ENCODE results near the gene PITPNC1. TPM values are rescaled to one million over a fixed set of nuclear protein-coding genes. Genes with fewer than 3 reads are reported as not detected.

The PITPNC1 gene
- total RNA-seq, 1 experiment from 2014 or later, result 23.1 TPM

GRCh38 chr17:67520252-67520906, 143.3 kb downstream of the PITPNC1 start:
- Histone ChIP-seq H3K9ac (ENCODE audit: low read length) (no peak overlapping the region), H4K20me1 (ENCODE audit: low read length) (no peaks in the 10 kb centered on the region), H3K79me2 (ENCODE audit: low read length) (no peaks in the 10 kb centered on the region), H3K4me3 (ENCODE audit: low read length) (no peak overlapping the region), H3K9me3 (ENCODE audit: low read length) (0 out of 2 replicates have a peak, but pooled peaks cover 4% of the 10 kb centered on the region), H3K9me2 (replicated peaks; ENCODE audit: low read length) (no peaks in the 10 kb centered on the region), H3K4me2 (ENCODE audit: low read length) (no peak overlapping the region), H3K36me3 (ENCODE audit: low read depth, low read length) (no peaks in the 10 kb centered on the region), H2AFZ (ENCODE audit: low read length) (no peak overlapping the region), H3K27ac (ENCODE audit: low read length) (peak overlapping the region; percentile 24; the same call in 1 of the 2 replicates), H3K4me1 (ENCODE audit: insufficient read depth, low read length) (peaks cover 14% of the 10 kb centered on the region), H3F3A (ENCODE audit: low read length, unreplicated experiment) (no peaks in the 10 kb centered on the region), H3K27me3 (ENCODE audit: low read length) (no peaks in the 10 kb centered on the region)
- TF ChIP-seq EZH2phosphoT487 (IDR thresholded peaks at IDR 0.05; ENCODE audit: borderline replicate concordance, low read length) (no peak), CTCF (conservative IDR thresholded peaks at IDR 0.05; ENCODE audit: low read depth, low read length) (no peak), EZH2 (IDR thresholded peaks at IDR 0.05; ENCODE audit: low read length, unreplicated experiment) (no peak)
- ChIA-PET POLR2A (ENCODE audit: unreplicated experiment) (no interaction called here), CTCF (no interaction called here)
- DNase-seq, result no peak
- ATAC-seq, result peak; percentile 43
- no TSS peak for BruUV-seq (replicated peaks)
- intact Hi-C loops (cut with micrococcal nuclease), result no loop called here

GRCh38 chr17:67520916-67521774, 144.1 kb downstream of the PITPNC1 start:
- Histone ChIP-seq H3K79me2 (ENCODE audit: low read length) (no peaks in the 10 kb centered on the region), H3K4me1 (ENCODE audit: insufficient read depth, low read length) (peaks cover 14% of the 10 kb centered on the region), H3K9me2 (replicated peaks; ENCODE audit: low read length) (no peaks in the 10 kb centered on the region), H3K9me3 (ENCODE audit: low read length) (0 out of 2 replicates have a peak, but pooled peaks cover 4% of the 10 kb centered on the region), H3K9ac (ENCODE audit: low read length) (no peak overlapping the region), H4K20me1 (ENCODE audit: low read length) (no peaks in the 10 kb centered on the region), H3K4me2 (ENCODE audit: low read length) (no peak overlapping the region), H3F3A (ENCODE audit: low read length, unreplicated experiment) (no peaks in the 10 kb centered on the region), H3K27ac (ENCODE audit: low read length) (peak overlapping the region; percentile 24), H3K27me3 (ENCODE audit: low read length) (no peaks in the 10 kb centered on the region), H3K36me3 (ENCODE audit: low read depth, low read length) (no peaks in the 10 kb centered on the region), H2AFZ (ENCODE audit: low read length) (no peak overlapping the region), H3K4me3 (ENCODE audit: low read length) (no peak overlapping the region)
- BruUV-seq (replicated peaks), result no TSS peak
- intact Hi-C loops (cut with micrococcal nuclease), result no loop called here
- peak; percentile 50 for DNase-seq
- ChIA-PET POLR2A (ENCODE audit: unreplicated experiment) (no interaction called here), CTCF (no interaction called here)
- TF ChIP-seq CTCF (conservative IDR thresholded peaks at IDR 0.05; ENCODE audit: low read depth, low read length) (no peak), EZH2 (IDR thresholded peaks at IDR 0.05; ENCODE audit: low read length, unreplicated experiment) (no peak)
- peak; percentile 67 for ATAC-seq

GRCh38 chr17:67521775-67522069, 144.6 kb downstream of the PITPNC1 start:
- no peaks in the 10 kb centered on the region for H3F3A ChIP-seq (ENCODE audit: low read length, unreplicated experiment)
- H3K79me2 ChIP-seq (ENCODE audit: low read length), result no peaks in the 10 kb centered on the region
- ChIA-PET POLR2A (ENCODE audit: unreplicated experiment) (no interaction called here), CTCF (no interaction called here)
- H4K20me1 ChIP-seq (ENCODE audit: low read length), result no peaks in the 10 kb centered on the region
- H2AFZ ChIP-seq (ENCODE audit: low read length), result no peak overlapping the region
- H3K4me3 ChIP-seq (ENCODE audit: low read length), result no peak overlapping the region
- H3K4me2 ChIP-seq (ENCODE audit: low read length), result no peak overlapping the region
- H3K9me2 ChIP-seq (replicated peaks; ENCODE audit: low read length), result no peaks in the 10 kb centered on the region
- peaks cover 14% of the 10 kb centered on the region for H3K4me1 ChIP-seq (ENCODE audit: insufficient read depth, low read length)
- DNase-seq (no peak), ATAC-seq (no peak)
- no peaks in the 10 kb centered on the region for H3K27me3 ChIP-seq (ENCODE audit: low read length)
- H3K27ac ChIP-seq (ENCODE audit: low read length), result peak overlapping the region; percentile 1; the same call in 1 of the 2 replicates
- no peak for TF ChIP-seq EZH2phosphoT487 (IDR thresholded peaks at IDR 0.05; ENCODE audit: borderline replicate concordance, low read length)
- TF ChIP-seq CTCF (conservative IDR thresholded peaks at IDR 0.05; ENCODE audit: low read depth, low read length), result no peak
- intact Hi-C loops (cut with micrococcal nuclease), result no loop called here
- no peaks in the 10 kb centered on the region for H3K36me3 ChIP-seq (ENCODE audit: low read depth, low read length)
- no peak overlapping the region for H3K9ac ChIP-seq (ENCODE audit: low read length)
- 0 out of 2 replicates have a peak, but pooled peaks cover 4% of the 10 kb centered on the region for H3K9me3 ChIP-seq (ENCODE audit: low read length)
- no TSS peak for BruUV-seq (replicated peaks)

Data from PC-3 (cell line).